GM12875 (cell line): Measurements from ENCODE around the gene RAB3IL1.

Experiments used
- H3K4me3 ChIP-seq: one replicate; pipeline ENCODE4 v1.5.1; 2011; ENCODE audit warnings: low read depth, low read length, control low read depth
- TF ChIP-seq, protein P1 (sequence below): IDR thresholded peaks from 2 replicates; pipeline ENCODE4 v1.5.1; 2011; ENCODE audit warnings: low read depth, mild to moderate bottlenecking, control low read depth, inconsistent platforms, low read length, moderate library complexity, borderline replicate concordance; ENCODE audit not compliant: insufficient read depth

RAB3IL1 gene

DNA sequence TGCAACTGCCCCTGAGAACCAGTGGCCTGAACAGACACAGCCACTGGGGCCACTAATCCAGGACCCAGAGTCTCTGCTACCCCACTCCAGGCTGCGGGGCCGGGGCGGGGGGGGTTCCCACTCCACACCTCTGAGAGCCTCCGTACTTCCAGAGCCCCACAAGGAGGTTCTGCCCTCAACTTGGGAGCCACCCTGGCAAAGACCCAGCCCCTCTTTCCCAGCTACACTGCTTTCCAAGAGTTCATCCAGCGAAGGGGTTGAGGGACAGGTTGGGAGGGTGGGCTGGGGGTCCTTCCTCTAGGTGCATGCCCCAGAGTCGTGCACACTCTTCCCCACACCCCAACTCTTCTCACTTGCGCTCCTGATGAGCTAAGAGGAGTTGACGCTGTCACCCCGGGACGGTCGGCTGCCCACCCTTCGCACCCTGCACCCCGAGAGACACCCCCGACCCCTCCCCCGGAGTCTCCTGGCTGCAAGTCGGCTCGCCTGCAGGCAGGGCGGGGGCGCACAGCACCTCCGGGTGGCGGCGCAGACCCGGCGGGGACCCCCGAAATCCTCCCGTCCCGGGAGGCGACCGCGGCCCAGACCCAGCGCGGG is 531 bp downstream of the RAB3IL1 start:
- TF ChIP-seq, protein P1, sequence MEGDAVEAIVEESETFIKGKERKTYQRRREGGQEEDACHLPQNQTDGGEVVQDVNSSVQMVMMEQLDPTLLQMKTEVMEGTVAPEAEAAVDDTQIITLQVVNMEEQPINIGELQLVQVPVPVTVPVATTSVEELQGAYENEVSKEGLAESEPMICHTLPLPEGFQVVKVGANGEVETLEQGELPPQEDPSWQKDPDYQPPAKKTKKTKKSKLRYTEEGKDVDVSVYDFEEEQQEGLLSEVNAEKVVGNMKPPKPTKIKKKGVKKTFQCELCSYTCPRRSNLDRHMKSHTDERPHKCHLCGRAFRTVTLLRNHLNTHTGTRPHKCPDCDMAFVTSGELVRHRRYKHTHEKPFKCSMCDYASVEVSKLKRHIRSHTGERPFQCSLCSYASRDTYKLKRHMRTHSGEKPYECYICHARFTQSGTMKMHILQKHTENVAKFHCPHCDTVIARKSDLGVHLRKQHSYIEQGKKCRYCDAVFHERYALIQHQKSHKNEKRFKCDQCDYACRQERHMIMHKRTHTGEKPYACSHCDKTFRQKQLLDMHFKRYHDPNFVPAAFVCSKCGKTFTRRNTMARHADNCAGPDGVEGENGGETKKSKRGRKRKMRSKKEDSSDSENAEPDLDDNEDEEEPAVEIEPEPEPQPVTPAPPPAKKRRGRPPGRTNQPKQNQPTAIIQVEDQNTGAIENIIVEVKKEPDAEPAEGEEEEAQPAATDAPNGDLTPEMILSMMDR, result no peak
- H3K4me3 ChIP-seq, result no peak overlapping the region

DNA sequence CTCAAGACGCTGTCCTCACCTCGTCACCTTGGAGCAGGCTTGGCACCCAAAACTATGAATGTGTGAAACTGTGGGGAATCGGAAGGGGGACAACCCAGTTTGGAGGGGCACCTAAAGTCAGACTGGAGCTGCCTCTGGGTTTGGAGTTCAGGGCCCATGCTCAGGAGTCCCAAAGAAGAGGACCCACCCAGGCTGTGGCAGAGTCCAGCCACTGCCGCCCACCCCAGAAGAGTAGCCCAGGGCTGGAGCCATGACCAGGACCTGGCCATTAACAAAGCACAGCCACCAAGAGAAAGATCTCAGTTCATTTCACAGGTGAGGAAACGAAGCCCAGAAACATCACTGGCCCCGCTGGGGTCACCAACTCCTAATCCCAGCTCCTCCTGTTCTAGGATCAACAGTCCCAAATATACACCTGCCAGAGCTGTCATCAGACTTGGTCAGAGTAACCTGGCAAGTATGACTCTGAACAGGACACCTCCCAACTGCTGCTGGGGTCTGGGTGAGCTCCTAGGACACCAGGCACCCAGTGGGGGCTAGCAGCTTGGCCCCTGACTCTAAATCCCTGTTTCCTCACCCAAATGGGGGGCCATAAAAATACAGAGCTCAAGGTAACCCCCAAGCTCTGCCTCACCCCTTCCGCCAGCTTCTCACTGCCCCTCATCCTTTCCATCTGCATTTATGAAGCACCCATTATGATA is 2.7 kb downstream of the RAB3IL1 start:
- TF ChIP-seq, protein P1, result no peak
- H3K4me3 ChIP-seq, result no peak overlapping the region

DNA sequence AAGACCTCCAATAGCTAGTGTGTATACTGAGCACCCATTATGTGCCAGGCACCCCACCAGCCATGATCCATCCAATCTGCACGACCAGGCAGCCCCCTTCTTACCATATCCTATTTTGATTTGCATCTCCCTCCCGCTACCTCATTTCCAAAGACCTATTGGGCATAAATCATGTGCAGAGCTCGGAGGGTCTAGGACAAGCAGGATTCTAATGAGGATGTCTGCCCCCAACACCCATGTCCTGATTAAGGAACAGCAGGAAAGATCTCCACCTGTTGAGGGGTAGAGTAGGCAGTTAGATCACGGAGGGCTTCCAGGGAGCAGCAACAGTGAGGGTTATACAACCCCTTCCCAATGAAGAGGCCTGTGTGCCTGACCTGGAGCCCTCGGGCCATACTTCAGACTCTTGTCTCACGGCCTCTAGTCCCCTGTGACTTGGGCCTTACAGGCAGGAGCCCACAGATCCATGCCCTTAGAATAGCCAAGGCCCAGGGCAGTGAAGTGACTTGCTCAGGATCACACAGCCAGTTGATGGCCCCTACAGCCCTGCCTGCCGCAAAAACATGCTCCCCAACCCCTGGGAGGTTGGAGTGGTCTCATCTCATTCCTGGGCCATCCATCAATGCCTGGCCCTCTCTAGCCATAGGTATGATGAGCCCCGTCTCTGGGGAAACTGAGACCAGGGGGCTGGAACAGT is 3.5 kb downstream of the RAB3IL1 start:
- TF ChIP-seq, protein P1, result no peak
- H3K4me3 ChIP-seq, result no peak overlapping the region

DNA sequence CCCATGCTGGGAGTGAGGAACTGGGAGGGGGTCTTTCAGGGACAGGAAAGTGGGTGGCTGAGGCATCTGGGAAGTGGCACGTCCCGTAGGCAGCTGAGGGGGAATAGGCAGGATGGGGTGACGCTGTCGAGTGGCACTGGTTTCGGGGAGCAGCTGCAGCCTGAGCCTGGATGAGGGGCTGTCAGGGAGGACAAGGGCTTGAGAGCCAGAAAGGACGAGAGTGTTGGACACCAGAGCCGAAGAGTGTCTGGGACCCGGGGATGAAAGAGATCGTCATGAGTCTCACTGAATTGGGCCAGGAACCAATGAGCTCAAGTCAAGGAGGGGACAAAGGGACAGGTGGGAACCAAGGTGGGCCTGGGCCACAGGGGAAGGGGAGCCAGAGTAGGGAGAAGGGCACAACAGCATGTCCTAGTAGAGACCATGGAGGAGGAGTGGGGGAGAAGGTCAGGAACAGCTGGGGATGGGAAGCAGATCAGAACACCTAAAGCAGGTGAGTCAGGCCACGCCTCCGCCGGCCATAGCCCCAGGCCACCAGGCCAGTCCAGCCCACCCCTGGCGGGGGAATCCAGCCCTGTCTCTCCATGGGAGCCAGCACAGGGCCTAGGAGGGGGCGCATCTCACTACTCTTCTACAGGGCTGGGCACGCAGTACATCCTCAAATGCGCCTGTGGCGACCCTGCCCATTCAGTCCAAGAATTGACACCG is 4.2 kb downstream of the RAB3IL1 start:
- TF ChIP-seq, protein P1, result no peak
- no peak overlapping the region for H3K4me3 ChIP-seq

DNA sequence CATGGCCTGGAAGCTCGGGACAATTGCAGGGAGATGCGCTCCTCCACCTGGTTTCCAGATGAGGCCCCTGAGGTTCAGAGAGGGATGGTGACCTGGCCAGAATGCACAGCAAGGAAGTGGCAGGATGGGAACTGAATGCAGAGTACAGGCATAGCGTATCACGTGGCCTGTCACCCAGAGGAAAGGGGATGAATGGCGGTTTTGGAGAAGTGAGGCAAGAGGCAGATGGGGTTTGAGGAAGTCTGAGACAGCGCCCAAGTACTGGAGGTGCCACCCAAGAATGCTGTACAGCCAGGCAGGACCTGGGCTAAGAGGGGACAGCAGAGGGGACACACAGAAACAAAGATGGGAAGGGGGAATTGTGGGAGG is 4.9 kb downstream of the RAB3IL1 start:
- H3K4me3 ChIP-seq, result no peak overlapping the region
- TF ChIP-seq, protein P1, result no peak

DNA sequence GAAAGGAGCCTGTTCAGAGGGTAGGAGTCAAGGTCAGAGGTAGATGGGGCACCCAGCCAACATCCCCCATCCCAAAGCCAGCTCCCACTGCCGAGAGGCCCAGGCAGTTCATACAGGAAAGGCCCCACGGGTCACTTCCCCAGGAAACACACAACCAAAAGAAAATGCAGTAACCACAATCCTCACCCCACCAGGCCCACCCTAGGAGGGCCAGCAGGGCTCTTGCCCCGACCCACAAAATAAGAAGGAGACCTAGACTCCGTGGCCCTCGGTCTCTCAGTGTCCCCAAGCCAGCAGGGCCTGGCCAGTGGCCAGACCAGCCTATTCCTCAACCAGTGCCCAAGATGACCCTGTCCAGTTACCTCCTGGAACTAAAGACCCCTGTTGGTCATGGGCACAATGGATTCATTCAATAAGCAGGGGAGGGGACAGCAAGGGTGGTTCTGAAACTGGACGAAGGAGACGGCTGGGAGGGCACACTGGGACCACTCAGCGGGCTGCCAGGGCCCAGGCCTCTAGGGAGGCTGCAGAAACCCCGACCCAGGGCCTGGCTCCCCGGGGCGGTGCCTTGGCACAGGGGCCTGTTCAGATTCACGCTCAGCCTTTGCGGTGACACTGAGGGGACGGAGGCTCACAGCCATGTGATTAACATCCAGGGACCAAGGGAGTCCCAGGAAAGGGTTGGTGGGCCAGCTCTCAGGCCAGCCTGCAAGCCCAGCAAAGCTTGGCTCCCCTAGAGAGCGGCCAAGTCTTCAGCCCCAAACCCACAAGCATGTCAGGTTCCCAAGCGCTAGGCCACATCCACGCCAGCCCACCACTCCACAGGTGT is 5.5 kb downstream of the RAB3IL1 start:
- TF ChIP-seq, protein P1, result no peak
- no peak overlapping the region for H3K4me3 ChIP-seq
